D721Med (cell line): ENCODE data around the gene WSCD1.

ENCODE experiments used
- DNase-seq: peaks from one replicate; pipeline ENCODE4 v3.0.0; 2011; ENCODE audit warnings: low spot score; ENCODE audit not compliant: insufficient read length
- FAIRE-seq: peaks from 2 replicates; lab custom pipeline; 2011; peaks lifted over from hg19 to GRCh38; lab: Jason Lieb, UNC
- TF ChIP-seq, protein P1 (sequence below): IDR thresholded peaks from 2 replicates; pipeline ENCODE4 v1.5.1; 2012; ENCODE audit warnings: mild to moderate bottlenecking, control low read depth; ENCODE audit not compliant: insufficient read depth; ENCODE audit errors: missing control alignments

The WSCD1 gene

DNA sequence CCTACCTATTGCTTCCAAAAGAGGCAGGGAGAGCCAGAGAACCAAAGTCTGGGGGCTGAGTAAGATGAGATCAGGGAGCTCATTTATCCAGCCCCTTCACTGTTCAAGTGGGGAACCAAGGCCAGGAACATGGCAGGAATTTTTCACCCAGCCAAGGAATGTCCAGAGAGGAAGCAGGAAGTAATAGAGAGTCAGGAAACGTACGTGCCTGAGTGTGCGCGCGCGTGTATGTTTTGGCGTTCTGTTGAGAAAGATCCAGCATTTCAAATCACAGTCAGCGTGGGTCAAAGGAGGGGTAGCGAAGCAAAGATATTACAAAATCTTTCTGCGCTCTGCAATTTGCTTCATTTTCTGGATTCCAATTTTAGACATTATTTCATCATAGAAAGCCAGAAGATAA is 41.9 kb upstream of the WSCD1 start:
- DNase-seq (no peak), FAIRE-seq (no peak)
- TF ChIP-seq, protein P1, sequence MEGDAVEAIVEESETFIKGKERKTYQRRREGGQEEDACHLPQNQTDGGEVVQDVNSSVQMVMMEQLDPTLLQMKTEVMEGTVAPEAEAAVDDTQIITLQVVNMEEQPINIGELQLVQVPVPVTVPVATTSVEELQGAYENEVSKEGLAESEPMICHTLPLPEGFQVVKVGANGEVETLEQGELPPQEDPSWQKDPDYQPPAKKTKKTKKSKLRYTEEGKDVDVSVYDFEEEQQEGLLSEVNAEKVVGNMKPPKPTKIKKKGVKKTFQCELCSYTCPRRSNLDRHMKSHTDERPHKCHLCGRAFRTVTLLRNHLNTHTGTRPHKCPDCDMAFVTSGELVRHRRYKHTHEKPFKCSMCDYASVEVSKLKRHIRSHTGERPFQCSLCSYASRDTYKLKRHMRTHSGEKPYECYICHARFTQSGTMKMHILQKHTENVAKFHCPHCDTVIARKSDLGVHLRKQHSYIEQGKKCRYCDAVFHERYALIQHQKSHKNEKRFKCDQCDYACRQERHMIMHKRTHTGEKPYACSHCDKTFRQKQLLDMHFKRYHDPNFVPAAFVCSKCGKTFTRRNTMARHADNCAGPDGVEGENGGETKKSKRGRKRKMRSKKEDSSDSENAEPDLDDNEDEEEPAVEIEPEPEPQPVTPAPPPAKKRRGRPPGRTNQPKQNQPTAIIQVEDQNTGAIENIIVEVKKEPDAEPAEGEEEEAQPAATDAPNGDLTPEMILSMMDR, result no peak

DNA sequence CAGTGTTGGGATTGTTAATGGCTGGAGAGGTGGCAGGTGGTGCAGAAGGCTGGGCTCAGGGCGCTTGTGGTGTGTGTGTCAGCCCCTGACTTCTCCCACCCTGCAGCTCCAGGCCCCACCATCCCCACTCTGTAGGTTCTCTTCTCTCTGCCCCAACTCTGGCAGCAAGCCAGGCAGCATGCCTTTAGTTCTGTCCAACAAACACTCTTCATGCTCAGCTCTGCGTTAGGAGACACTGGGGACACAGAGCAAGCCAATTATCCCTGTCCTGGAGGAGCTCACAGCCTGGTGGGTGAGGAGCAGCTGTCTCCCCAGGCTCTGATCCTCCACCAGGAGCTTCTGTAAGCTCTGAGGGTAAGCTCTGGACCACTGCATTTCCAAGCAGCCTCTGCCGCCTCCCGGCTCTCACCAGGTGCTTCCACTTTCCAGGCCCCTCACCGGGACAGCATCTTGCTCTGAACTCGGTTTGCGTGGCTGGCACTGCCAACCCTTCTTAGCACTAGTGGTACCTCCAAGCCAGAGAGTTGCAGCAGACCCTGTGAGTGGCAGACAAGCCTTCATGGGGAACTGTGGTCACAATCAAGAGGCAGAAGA is 34.3 kb upstream of the WSCD1 start:
- TF ChIP-seq, protein P1, result no peak
- DNase-seq, result no peak
- no peak for FAIRE-seq

DNA sequence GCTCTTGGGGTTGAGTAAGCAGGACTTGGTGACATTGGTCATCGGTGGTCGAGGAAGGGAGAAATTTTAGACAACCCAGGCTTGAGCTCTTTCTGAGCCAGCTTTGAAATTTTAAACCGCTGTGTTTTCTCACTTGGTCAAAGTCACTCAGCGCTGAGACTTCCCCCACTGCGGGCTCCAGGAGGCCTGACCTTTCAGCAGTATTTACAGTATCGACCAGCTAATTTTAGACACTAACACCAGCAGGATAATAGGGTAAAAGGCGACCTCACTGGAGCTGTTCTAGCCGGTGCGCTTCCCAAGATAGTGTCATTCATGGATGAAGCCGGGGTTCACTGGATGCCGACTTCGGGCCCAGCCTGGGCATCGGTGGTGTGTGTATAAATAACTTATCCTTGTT is 29.7 kb upstream of the WSCD1 start:
- DNase-seq (no peak), FAIRE-seq (no peak)
- TF ChIP-seq, protein P1, result no peak

DNA sequence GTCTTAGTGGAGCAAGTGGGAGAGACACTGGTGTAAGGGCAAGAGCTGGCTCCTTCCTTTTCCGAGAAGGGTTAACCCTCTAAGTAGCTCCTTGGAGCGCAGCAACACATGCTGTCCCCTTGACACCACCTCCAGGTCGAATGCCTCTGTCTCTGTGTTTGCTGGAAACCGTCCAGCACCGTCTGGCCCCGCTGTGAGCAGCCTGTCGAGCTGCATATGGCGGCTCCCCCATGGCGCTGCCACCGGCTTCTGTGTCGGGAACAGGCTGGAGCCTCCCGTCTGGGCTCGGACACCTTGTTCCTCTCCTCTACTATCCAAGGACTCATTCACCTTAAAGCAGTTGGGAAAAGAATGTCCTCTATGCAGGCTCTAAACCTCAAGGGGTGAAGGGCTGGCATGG is 28.9 kb upstream of the WSCD1 start:
- FAIRE-seq, result no peak
- TF ChIP-seq, protein P1, result no peak
- DNase-seq, result no peak

DNA sequence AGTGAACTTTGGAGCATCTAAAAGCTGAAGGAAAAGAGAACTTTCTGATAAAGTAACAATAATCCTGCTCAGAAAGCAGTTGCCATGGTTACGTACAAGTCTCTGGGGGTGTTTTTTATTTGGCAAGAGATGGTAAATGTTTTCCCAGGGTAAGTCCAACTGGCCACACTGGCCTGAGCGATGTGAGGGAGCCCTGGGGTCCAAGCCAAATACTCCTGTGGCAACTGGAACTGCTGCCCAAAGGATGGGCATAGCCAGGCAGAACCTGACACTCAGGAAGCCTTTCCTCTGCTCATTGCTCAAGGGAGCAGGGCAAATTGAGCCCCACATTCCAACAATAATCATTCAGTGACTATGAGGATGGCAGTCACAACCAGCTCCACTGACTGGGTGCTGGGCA is 26.8 kb upstream of the WSCD1 start:
- FAIRE-seq, result no peak
- TF ChIP-seq, protein P1, result no peak
- DNase-seq, result no peak

DNA sequence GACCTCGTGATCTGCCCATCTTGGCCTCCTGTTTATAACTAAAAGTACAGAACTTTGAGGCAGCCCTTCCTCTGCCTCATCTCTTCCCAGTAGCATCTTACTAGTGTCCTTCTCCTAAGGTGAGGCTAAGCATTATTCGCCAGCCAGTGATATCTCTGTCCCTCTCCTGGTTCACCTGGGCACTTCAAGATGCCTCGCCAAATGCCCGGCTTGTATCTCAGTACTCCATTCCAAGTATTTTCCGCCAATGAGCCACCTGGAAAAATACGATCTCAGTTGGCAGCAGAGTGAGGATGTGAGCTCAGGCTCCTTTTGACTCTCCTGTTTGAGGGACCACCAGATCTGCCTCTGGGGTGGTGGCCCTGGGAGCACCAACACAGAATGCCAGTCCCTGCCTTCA is 25.9 kb upstream of the WSCD1 start:
- no peak for FAIRE-seq
- TF ChIP-seq, protein P1, result no peak

DNA sequence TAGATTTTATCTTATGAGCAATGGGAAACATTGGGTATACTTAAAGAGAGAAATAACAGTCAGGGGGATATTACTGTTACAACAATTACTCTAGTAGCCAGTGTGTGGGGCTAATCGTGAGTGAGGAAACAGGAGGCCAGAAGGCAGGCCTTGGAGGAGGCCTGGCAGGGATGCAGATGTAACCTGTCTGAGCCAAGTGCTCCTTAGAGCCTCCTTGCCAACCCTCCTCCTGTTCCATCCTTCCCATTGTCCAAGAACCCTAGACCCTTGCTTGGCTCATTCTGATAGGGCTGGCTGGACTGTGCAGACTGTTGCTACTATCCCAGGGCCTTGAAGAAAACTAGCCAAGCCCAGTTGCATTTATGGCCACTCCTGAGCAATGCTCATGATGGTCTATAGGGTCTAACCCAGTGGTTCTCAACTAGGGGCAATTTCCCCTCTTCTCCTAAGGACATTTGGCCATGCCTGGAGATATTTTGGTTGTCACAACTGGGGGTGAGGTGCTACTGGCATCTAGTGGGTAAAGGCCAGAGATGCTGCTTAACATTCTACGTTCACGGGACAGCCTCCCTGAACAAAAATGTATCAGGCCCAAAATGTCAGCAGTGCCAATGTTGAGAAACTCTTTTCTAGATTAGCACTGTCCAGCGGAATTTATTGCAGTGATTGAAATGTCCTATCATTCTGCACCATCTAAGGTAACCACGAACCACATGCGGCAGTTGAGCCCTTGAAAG is 24.4 kb upstream of the WSCD1 start:
- FAIRE-seq (no peak), DNase-seq (no peak)
- TF ChIP-seq, protein P1, result no peak

More for the DNA sequence above, 25.9 kb upstream of the WSCD1 start:
- no peak for DNase-seq
